ENCODE data around the gene KANK4. TPM values are rescaled to one million over a fixed set of nuclear protein-coding genes. Genes with fewer than 3 reads are reported as not detected.

The KANK4 gene
- total and polyA plus RNA-seq, 2 donors (not counting 1 experiment from before 2014, with no cell fraction given): not detected

DNA sequence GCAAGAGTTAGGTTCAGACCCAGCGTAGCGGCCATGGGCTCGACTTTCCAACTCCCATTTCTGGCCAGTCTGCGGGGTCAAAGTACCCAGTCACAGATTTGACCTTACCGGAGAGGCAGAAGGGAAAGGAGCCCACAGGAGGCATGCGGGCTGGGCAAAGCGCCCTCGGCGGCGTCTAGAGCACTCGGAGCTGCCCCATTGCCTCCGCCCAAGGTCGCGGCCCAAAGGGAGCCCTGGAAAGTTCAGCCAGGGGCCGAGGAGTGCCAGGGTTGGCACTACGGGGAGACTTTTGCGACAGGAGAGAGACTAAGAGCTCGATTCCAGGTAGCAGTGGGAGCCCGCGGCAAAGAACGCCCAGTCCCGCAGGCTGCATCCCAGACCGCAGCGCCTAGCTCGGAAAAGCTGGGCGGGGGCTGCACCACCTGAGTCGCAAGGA is 896 bp downstream of the KANK4 start:
- no peak overlapping the region for H3K9ac ChIP-seq (ENCODE audit: low read length)
- POLR2A ChIA-PET: no interaction called here

DNA sequence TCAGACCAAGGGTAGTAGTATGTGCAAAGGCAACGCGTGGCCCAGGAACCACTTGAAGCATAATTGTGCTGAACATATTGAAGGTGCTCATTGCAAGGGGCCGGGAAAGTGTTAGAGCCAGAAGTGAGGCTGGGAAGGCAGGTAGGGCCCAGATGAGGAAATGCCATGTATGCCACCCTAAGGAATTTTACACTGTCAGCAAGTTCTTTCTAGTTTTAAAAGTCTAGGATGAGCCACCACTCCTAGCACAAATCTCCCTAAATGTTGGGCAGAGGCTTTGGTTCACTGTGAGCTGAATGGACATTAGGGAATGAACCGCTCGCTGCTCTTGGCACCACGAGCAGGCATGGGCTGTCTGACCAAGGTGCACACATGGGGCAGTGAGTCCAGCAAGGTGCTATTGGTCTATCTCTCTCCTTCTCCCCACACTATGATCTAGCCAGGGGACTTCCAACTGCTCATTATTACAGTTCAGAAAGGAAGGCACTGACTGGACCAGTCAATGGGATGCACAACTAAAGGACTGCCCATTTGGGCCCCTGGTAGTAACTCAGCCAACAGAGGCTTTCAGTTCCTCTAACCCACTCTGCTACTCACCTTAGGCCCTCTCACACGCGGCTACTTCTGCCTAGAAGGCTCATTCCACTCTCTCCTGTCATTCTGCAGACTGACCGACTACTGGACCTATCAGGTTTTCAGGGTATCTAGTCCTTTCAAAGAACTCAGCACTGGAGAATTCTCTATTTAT is 2.0 kb downstream of the KANK4 start:
- intact Hi-C loops (cut with micrococcal nuclease): no loop called here
- Histone ChIP-seq H3K4me2 (replicated peaks; ENCODE audit: low read depth, low read length, poor library complexity, severe bottlenecking) (no peak overlapping the region), H3K27me3 (replicated peaks in 1 of 4; ENCODE audit: control extremely low read depth in 1 of 4, control insufficient read depth in 3 of 4, insufficient read depth in 4 of 4, low read length in 3 of 4) (peaks cover 0 to 17% (median 5%) of the 10 kb centered on the region in 4 experiments), H3K4me3 (ENCODE audit: control extremely low read depth in 1 of 5, extremely low read depth in 1 of 5, insufficient read depth in 1 of 5, low read depth in 2 of 5, low read length in 4 of 5) (no peak overlapping the region), H3K36me3 (replicated peaks in 1 of 2; ENCODE audit: control extremely low read depth in 1 of 2, control insufficient read depth in 1 of 2, extremely low read depth in 1 of 2, insufficient read depth in 2 of 2, low read length in 1 of 2) (no peaks in the 10 kb centered on the region), H4K20me1 (ENCODE audit: control insufficient read depth, insufficient read depth, low read length, poor library complexity, severe bottlenecking) (no peaks in the 10 kb centered on the region), H2AFZ (ENCODE audit: insufficient read depth, low read depth, low read length, poor library complexity, severe bottlenecking) (no peak overlapping the region), H3K79me2 (ENCODE audit: control insufficient read depth, insufficient read depth, low read length) (no peaks in the 10 kb centered on the region), H3K27ac (ENCODE audit: low read length in 2 of 2) (no peak overlapping the region), H3K9me3 (ENCODE audit: control extremely low read depth in 1 of 3, control insufficient read depth in 2 of 3, insufficient read depth in 1 of 3, low read length in 2 of 3) (no peaks in the 10 kb centered on the region), H3K9ac (ENCODE audit: low read length) (no peak overlapping the region), H3K4me1 (ENCODE audit: control insufficient read depth in 2 of 2, insufficient read depth in 2 of 2, low read length in 2 of 2) (no peaks in the 10 kb centered on the region)
- Mint-ChIP-seq H3K4me3 (no peak overlapping the region), H3K4me1 (peaks cover 3% of the 10 kb centered on the region), H3K27me3 (peaks cover 42% of the 10 kb centered on the region), H3K9me3 (ENCODE audit: insufficient read depth) (no peaks in the 10 kb centered on the region), H3K27ac (no peak overlapping the region)
- DNase-seq (no peak), ATAC-seq (ENCODE audit: low read depth) (no peak)
- POLR2A ChIA-PET: no interaction called here
- WGBS (ENCODE audit: insufficient coverage): 94% methylated on average over 8 of the region's 9 CpGs
- CTCF ChIA-PET: no interaction called here
- TF ChIP-seq EZH2 (IDR thresholded peaks at IDR 0.05; ENCODE audit: borderline replicate concordance, insufficient read depth, low read depth, low read length, poor library complexity, severe bottlenecking): no peak
- TF ChIP-seq, protein P1, sequence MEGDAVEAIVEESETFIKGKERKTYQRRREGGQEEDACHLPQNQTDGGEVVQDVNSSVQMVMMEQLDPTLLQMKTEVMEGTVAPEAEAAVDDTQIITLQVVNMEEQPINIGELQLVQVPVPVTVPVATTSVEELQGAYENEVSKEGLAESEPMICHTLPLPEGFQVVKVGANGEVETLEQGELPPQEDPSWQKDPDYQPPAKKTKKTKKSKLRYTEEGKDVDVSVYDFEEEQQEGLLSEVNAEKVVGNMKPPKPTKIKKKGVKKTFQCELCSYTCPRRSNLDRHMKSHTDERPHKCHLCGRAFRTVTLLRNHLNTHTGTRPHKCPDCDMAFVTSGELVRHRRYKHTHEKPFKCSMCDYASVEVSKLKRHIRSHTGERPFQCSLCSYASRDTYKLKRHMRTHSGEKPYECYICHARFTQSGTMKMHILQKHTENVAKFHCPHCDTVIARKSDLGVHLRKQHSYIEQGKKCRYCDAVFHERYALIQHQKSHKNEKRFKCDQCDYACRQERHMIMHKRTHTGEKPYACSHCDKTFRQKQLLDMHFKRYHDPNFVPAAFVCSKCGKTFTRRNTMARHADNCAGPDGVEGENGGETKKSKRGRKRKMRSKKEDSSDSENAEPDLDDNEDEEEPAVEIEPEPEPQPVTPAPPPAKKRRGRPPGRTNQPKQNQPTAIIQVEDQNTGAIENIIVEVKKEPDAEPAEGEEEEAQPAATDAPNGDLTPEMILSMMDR (IDR thresholded peaks at IDR 0.05): no peak

More for the DNA sequence above, 896 bp downstream of the KANK4 start:
- no peak overlapping the region for H2AFZ ChIP-seq (ENCODE audit: insufficient read depth, low read depth, low read length, poor library complexity, severe bottlenecking)
- peaks cover 3% of the 10 kb centered on the region for H3K4me1 Mint-ChIP-seq
- H4K20me1 ChIP-seq (ENCODE audit: control insufficient read depth, insufficient read depth, low read length, poor library complexity, severe bottlenecking): no peaks in the 10 kb centered on the region
- H3K27me3 Mint-ChIP-seq: peaks cover 46% of the 10 kb centered on the region
- no peaks in the 10 kb centered on the region for H3K9me3 ChIP-seq (ENCODE audit: control extremely low read depth in 1 of 3, control insufficient read depth in 2 of 3, insufficient read depth in 1 of 3, low read length in 2 of 3)
- H3K9me3 Mint-ChIP-seq (ENCODE audit: insufficient read depth): no peaks in the 10 kb centered on the region
- no peak overlapping the region for H3K4me2 ChIP-seq (replicated peaks; ENCODE audit: low read depth, low read length, poor library complexity, severe bottlenecking)
- H3K27ac Mint-ChIP-seq: no peak overlapping the region
- no peak for ATAC-seq (ENCODE audit: low read depth)
- no peak overlapping the region for H3K4me3 Mint-ChIP-seq
- TF ChIP-seq EZH2 (IDR thresholded peaks at IDR 0.05; ENCODE audit: borderline replicate concordance, insufficient read depth, low read depth, low read length, poor library complexity, severe bottlenecking): no peak
- TF ChIP-seq, protein P1 (IDR thresholded peaks at IDR 0.05): no peak
- no peaks in the 10 kb centered on the region for H3K79me2 ChIP-seq (ENCODE audit: control insufficient read depth, insufficient read depth, low read length)
- no peak overlapping the region for H3K4me3 ChIP-seq (ENCODE audit: control extremely low read depth in 1 of 5, extremely low read depth in 1 of 5, insufficient read depth in 1 of 5, low read depth in 2 of 5, low read length in 4 of 5)
- CTCF ChIA-PET: no interaction called here
- H3K27me3 ChIP-seq (replicated peaks in 1 of 4; ENCODE audit: control extremely low read depth in 1 of 4, control insufficient read depth in 3 of 4, insufficient read depth in 4 of 4, low read length in 3 of 4): peaks cover 0 to 14% (median 5%) of the 10 kb centered on the region in 4 experiments
- 33% methylated on average over 27 of the region's 27 CpGs for WGBS (ENCODE audit: insufficient coverage)
- H3K36me3 ChIP-seq (replicated peaks in 1 of 2; ENCODE audit: control extremely low read depth in 1 of 2, control insufficient read depth in 1 of 2, extremely low read depth in 1 of 2, insufficient read depth in 2 of 2, low read length in 1 of 2): no peaks in the 10 kb centered on the region
- no peaks in the 10 kb centered on the region for H3K4me1 ChIP-seq (ENCODE audit: control insufficient read depth in 2 of 2, insufficient read depth in 2 of 2, low read length in 2 of 2)
- no peak for DNase-seq
- no peak overlapping the region for H3K27ac ChIP-seq (ENCODE audit: low read length in 2 of 2)
- intact Hi-C loops (cut with micrococcal nuclease): no loop called here

Measured in B cell (primary cell).